HepG2 (cell line): Measurements from ENCODE around the gene FER1L5. TPM values are rescaled to one million over a fixed set of nuclear protein-coding genes. Genes with fewer than 3 reads are reported as not detected.

Experiments
- ARNT ChIP-seq: fragments of 450-650 bp; IDR thresholded peaks from 2 replicates; pipeline ENCODE4 v1.6.1; 2017
- HDAC2 ChIP-seq: sonication (generic); formaldehyde crosslinking; IDR thresholded peaks from 2 replicates; pipeline ENCODE4 v1.4.0; 2020; ENCODE audit warnings: missing genetic modification reagents
- KAT8 ChIP-seq: IDR thresholded peaks from 2 replicates; pipeline ENCODE4 v1.6.1; 2016; ENCODE audit warnings: missing genetic modification reagents, missing compliant biosample characterization
- KDM5A ChIP-seq: fragments of 200-600 bp; sonication (generic); IDR thresholded peaks from 2 replicates; pipeline ENCODE4 v1.7.0; 2018; ENCODE audit warnings: antibody characterized with exemption, mild to moderate bottlenecking, low read length, borderline replicate concordance
- KDM5B ChIP-seq: sonication (generic); formaldehyde crosslinking; IDR thresholded peaks from 2 replicates; pipeline ENCODE4 v1.4.0; 2020; ENCODE audit warnings: missing genetic modification reagents, mild to moderate bottlenecking, borderline replicate concordance
- POLR2G ChIP-seq: fragments of 200-400 bp; formaldehyde crosslinking; IDR thresholded peaks from 2 replicates; pipeline ENCODE4 v1.6.1; 2018; ENCODE audit warnings: mild to moderate bottlenecking, low read depth, low read length, moderate library complexity
- RELA ChIP-seq: sonication (generic); formaldehyde crosslinking; IDR thresholded peaks from 2 replicates; pipeline ENCODE4 v1.4.0; 2020; ENCODE audit warnings: missing genetic modification reagents
- SPEN ChIP-seq: sonication (generic); formaldehyde crosslinking; IDR thresholded peaks from 2 replicates; pipeline ENCODE4 v1.5.1; 2020; ENCODE audit warnings: low read depth, mild to moderate bottlenecking, missing genetic modification reagents
- TSC22D2 ChIP-seq: sonication (generic); formaldehyde crosslinking; IDR thresholded peaks from 2 replicates; pipeline ENCODE4 v1.5.1; 2020; ENCODE audit warnings: missing genetic modification reagents, mild to moderate bottlenecking, borderline replicate concordance
- WIZ ChIP-seq: sonication (generic); formaldehyde crosslinking; IDR thresholded peaks from 2 replicates; pipeline ENCODE4 v1.5.1; 2020; ENCODE audit warnings: mild to moderate bottlenecking, missing genetic modification reagents
- ZNF17 ChIP-seq: sonication (generic); formaldehyde crosslinking; IDR thresholded peaks from 2 replicates; pipeline ENCODE4 v1.5.0; 2020; ENCODE audit warnings: mild to moderate bottlenecking, missing genetic modification reagents
- ZNF180 ChIP-seq: sonication (generic); formaldehyde crosslinking; IDR thresholded peaks from 2 replicates; pipeline ENCODE4 v1.4.0; 2020; ENCODE audit warnings: low read depth, missing genetic modification reagents, borderline replicate concordance
- ZNF225 ChIP-seq: sonication (generic); formaldehyde crosslinking; IDR thresholded peaks from 2 replicates; pipeline ENCODE4 v1.4.0; 2020; ENCODE audit warnings: mild to moderate bottlenecking, missing genetic modification reagents
- ZNF296 ChIP-seq: sonication (generic); formaldehyde crosslinking; conservative IDR thresholded peaks from 2 replicates; pipeline ENCODE4 v1.5.0; 2020; ENCODE audit warnings: mild to moderate bottlenecking, missing genetic modification reagents
- ZNF564 ChIP-seq: sonication (generic); formaldehyde crosslinking; IDR thresholded peaks from 2 replicates; pipeline ENCODE4 v1.8.1; 2023; ENCODE audit warnings: mild to moderate bottlenecking, missing genetic modification reagents
- ZZZ3 ChIP-seq: sonication (generic); formaldehyde crosslinking; IDR thresholded peaks from 2 replicates; pipeline ENCODE4 v1.4.0; 2020; ENCODE audit warnings: missing genetic modification reagents, mild to moderate bottlenecking, borderline replicate concordance
- polyA plus RNA-seq, 8 experiments: library from polyadenylated mRNA; depleted of rRNA in 3 of 8; stranded (reverse) in 7 of 8; unstranded in 1 of 8; fragments of >200 nt; fragmentation: Illumina TruSeq in 4 of 8; extraction: Trizol in 4 of 8; gene quantifications; 2 replicates each; pipeline versions ENCODE4 v1.2.1 to v1.2.3, GENCODE V29; 2011 to 2016; ENCODE audit warnings: low read depth in 4 of 8, missing spikeins in 1 of 8, mixed read lengths in 1 of 8; ENCODE audit not compliant: insufficient read depth in 1 of 8
- total RNA-seq, 5 experiments: library from RNA; depleted of rRNA; stranded (reverse); fragments of >200 nt; fragmentation: Illumina TruSeq; extraction: Trizol; gene quantifications; 2 replicates each; pipeline ENCODE4 v1.2.3, GENCODE V29; 2016; ENCODE audit warnings: low read depth in 1 of 5
- TF ChIP-seq, protein P1 (sequence below): sonication (generic); formaldehyde crosslinking; IDR thresholded peaks from 2 replicates; pipeline ENCODE4 v1.4.0; 2020; ENCODE audit warnings: mild to moderate bottlenecking, missing genetic modification reagents, borderline replicate concordance
- TF ChIP-seq, protein P2 (sequence below): sonication (generic); formaldehyde crosslinking; IDR thresholded peaks from 2 replicates; pipeline ENCODE4 v1.5.0; 2020; ENCODE audit warnings: missing genetic modification reagents
- TF ChIP-seq, protein P3 (sequence below): conservative IDR thresholded peaks from 2 replicates; pipeline ENCODE4 v1.6.1; 2018; ENCODE audit warnings: missing genetic modification reagents
- TF ChIP-seq, protein P4 (sequence below): IDR thresholded peaks from 2 replicates; pipeline ENCODE4 v1.6.1; 2012; ENCODE audit warnings: inconsistent platforms
- TF ChIP-seq, protein P5 (sequence below): sonication (generic); formaldehyde crosslinking; IDR thresholded peaks from 2 replicates; pipeline ENCODE4 v1.4.0; 2020; ENCODE audit warnings: low read depth, mild to moderate bottlenecking, missing genetic modification reagents

Gene FER1L5
- total and polyA plus RNA-seq, 2 of the 13 experiments (the other 11 are each of a cell fraction or from before 2014, with no cell fraction given): 0.02 to 0.08 TPM

DNA sequence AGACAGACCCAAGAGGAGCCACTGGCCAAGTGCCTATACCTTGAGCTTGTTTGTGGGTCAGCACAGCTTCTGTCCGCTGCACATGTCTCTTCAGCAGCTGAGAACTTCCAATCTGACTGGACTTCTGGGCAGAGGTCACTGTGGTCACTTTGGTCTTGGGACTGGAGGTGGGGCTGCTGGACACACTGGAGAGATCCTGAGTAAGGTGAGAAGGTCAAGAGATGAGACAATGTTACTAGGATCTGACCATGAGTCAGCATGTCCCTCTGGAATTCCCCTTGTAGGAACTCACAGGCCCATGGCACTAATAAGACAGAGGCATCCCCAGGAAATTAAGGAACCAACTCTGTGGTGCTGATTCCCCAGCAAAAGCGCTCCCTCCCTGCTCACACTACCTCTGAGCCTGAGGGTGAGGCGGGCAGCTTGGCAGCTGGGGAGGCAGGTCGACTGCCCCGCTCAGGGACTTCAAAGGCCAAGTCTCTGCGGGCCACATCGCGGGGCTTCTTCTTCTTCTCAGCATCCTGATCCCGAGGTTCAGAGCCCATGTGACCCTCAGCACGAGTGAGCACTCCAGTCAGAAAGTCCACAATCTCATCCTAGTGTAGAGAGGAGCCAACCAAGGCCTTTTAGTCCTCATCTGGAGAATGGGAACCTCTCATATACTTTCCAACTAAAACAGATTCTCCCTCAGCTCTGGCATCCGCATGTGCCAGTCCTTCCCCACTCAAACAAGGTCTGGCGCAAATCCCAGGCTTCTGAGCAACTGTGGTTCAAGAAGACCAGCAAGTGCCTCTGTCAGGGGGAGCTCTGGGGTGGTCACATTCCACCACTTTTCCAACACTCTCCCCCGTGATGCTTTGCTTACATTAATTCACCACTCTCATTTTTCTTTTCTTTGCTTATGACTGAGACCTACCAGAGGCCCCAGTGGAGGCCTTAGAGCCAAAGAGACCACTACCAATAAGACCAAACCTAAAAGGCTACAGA, 33.8 kb upstream of the FER1L5 start (continued):
- TF ChIP-seq, protein P1, sequence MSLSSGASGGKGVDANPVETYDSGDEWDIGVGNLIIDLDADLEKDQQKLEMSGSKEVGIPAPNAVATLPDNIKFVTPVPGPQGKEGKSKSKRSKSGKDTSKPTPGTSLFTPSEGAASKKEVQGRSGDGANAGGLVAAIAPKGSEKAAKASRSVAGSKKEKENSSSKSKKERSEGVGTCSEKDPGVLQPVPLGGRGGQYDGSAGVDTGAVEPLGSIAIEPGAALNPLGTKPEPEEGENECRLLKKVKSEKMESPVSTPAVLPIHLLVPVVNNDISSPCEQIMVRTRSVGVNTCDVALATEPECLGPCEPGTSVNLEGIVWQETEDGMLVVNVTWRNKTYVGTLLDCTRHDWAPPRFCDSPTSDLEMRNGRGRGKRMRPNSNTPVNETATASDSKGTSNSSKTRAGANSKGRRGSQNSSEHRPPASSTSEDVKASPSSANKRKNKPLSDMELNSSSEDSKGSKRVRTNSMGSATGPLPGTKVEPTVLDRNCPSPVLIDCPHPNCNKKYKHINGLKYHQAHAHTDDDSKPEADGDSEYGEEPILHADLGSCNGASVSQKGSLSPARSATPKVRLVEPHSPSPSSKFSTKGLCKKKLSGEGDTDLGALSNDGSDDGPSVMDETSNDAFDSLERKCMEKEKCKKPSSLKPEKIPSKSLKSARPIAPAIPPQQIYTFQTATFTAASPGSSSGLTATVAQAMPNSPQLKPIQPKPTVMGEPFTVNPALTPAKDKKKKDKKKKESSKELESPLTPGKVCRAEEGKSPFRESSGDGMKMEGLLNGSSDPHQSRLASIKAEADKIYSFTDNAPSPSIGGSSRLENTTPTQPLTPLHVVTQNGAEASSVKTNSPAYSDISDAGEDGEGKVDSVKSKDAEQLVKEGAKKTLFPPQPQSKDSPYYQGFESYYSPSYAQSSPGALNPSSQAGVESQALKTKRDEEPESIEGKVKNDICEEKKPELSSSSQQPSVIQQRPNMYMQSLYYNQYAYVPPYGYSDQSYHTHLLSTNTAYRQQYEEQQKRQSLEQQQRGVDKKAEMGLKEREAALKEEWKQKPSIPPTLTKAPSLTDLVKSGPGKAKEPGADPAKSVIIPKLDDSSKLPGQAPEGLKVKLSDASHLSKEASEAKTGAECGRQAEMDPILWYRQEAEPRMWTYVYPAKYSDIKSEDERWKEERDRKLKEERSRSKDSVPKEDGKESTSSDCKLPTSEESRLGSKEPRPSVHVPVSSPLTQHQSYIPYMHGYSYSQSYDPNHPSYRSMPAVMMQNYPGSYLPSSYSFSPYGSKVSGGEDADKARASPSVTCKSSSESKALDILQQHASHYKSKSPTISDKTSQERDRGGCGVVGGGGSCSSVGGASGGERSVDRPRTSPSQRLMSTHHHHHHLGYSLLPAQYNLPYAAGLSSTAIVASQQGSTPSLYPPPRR (CRISPR knock-in tag): no peak
- 0 out of 2 replicates have a peak, but pooled peaks have one; percentile 44 for TF ChIP-seq ZNF296
- peak; percentile 29; the same call in 1 of the 2 replicates for TF ChIP-seq KDM5B (CRISPR knock-in tag)
- TF ChIP-seq WIZ (CRISPR knock-in tag): no peak
- TF ChIP-seq KDM5A: no peak
- TF ChIP-seq RELA (CRISPR knock-in tag): 0 out of 2 replicates have a peak, but pooled peaks have one; percentile 26
- no peak for TF ChIP-seq ZNF564 (CRISPR knock-in tag)
- TF ChIP-seq KAT8 (CRISPR knock-in tag): no peak
- no peak for TF ChIP-seq ZNF180
- TF ChIP-seq POLR2G: no peak
- no peak for TF ChIP-seq TSC22D2 (CRISPR knock-in tag)
- TF ChIP-seq, protein P2, sequence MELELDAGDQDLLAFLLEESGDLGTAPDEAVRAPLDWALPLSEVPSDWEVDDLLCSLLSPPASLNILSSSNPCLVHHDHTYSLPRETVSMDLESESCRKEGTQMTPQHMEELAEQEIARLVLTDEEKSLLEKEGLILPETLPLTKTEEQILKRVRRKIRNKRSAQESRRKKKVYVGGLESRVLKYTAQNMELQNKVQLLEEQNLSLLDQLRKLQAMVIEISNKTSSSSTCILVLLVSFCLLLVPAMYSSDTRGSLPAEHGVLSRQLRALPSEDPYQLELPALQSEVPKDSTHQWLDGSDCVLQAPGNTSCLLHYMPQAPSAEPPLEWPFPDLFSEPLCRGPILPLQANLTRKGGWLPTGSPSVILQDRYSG (CRISPR knock-in tag): no peak
- no peak for TF ChIP-seq ZZZ3 (CRISPR knock-in tag)
- no peak for TF ChIP-seq SPEN (CRISPR knock-in tag)
- TF ChIP-seq HDAC2 (CRISPR knock-in tag): no peak
- TF ChIP-seq ZNF225 (CRISPR knock-in tag): no peak
- no peak for TF ChIP-seq ARNT
- TF ChIP-seq, protein P3, sequence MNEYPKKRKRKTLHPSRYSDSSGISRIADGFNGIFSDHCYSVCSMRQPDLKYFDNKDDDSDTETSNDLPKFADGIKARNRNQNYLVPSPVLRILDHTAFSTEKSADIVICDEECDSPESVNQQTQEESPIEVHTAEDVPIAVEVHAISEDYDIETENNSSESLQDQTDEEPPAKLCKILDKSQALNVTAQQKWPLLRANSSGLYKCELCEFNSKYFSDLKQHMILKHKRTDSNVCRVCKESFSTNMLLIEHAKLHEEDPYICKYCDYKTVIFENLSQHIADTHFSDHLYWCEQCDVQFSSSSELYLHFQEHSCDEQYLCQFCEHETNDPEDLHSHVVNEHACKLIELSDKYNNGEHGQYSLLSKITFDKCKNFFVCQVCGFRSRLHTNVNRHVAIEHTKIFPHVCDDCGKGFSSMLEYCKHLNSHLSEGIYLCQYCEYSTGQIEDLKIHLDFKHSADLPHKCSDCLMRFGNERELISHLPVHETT: no peak
- TF ChIP-seq ZNF17: no peak
- TF ChIP-seq, protein P4, sequence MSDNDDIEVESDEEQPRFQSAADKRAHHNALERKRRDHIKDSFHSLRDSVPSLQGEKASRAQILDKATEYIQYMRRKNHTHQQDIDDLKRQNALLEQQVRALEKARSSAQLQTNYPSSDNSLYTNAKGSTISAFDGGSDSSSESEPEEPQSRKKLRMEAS: peak; percentile 27; the same call in 1 of the 2 replicates
- TF ChIP-seq, protein P5, sequence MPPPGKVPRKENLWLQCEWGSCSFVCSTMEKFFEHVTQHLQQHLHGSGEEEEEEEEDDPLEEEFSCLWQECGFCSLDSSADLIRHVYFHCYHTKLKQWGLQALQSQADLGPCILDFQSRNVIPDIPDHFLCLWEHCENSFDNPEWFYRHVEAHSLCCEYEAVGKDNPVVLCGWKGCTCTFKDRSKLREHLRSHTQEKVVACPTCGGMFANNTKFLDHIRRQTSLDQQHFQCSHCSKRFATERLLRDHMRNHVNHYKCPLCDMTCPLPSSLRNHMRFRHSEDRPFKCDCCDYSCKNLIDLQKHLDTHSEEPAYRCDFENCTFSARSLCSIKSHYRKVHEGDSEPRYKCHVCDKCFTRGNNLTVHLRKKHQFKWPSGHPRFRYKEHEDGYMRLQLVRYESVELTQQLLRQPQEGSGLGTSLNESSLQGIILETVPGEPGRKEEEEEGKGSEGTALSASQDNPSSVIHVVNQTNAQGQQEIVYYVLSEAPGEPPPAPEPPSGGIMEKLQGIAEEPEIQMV: no peak
